ENCODE measurements around the gene LAMA2.

Gene LAMA2

DNA sequence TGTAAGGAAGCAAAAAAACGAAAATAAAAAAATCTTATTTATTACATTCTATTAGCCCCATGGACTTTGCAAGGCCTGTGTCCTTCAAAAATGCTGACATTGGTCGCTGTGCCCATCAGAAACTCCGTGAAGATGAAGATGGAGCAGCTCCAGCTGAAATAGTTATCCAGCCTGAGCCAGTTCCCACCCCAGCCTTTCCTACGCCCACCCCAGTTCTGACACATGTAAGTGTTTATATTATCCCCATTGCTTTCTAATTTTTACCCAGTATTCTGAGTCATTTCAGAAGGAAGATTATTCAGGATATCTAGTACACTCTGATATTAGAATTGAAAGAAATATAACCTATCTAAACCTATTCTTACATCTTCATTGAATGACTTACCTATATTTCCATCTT, 609.3 kb downstream of the LAMA2 start:
- no peak for DNase-seq (ENCODE audit: low spot score)
- in situ Hi-C loops (cut with MboI; ENCODE audit: low sequenced_read_pairs, unreplicated experiment): no loop called here
- TF ChIP-seq, protein P1, sequence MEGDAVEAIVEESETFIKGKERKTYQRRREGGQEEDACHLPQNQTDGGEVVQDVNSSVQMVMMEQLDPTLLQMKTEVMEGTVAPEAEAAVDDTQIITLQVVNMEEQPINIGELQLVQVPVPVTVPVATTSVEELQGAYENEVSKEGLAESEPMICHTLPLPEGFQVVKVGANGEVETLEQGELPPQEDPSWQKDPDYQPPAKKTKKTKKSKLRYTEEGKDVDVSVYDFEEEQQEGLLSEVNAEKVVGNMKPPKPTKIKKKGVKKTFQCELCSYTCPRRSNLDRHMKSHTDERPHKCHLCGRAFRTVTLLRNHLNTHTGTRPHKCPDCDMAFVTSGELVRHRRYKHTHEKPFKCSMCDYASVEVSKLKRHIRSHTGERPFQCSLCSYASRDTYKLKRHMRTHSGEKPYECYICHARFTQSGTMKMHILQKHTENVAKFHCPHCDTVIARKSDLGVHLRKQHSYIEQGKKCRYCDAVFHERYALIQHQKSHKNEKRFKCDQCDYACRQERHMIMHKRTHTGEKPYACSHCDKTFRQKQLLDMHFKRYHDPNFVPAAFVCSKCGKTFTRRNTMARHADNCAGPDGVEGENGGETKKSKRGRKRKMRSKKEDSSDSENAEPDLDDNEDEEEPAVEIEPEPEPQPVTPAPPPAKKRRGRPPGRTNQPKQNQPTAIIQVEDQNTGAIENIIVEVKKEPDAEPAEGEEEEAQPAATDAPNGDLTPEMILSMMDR (IDR thresholded peaks at IDR 0.05; ENCODE audit: borderline replicate concordance, control extremely low read depth, extremely low read depth, insufficient read depth, missing control alignments): no peak

DNA sequence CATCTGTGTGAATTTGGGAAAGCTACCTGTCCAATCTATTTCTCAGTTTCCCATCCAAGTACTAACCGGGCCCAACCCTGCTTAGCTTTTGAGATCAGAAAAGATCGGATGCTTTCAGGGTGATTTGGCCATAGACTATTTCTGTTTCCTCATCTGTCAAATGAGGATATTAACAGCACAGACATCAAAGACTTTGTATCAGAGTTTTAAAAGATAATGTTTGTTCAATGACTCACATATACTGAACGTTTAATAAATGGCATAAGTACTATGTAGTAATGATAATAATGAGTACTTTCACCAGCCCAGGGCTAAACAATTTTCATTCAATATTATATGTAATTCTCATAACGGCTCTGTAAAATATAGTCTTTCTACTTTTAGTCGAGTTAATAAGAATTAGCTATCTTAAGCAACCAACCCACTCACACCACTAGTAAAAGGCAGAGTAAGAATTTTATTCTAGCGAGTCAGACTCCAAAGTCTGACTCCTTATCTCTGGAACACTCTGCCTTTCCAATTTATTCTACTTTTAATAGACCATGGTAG, 610.5 kb downstream of the LAMA2 start:
- TF ChIP-seq, protein P1 (IDR thresholded peaks at IDR 0.05; ENCODE audit: borderline replicate concordance, control extremely low read depth, extremely low read depth, insufficient read depth, missing control alignments): no peak
- no peak for DNase-seq (ENCODE audit: low spot score)
- in situ Hi-C loops (cut with MboI; ENCODE audit: low sequenced_read_pairs, unreplicated experiment): no loop called here

DNA sequence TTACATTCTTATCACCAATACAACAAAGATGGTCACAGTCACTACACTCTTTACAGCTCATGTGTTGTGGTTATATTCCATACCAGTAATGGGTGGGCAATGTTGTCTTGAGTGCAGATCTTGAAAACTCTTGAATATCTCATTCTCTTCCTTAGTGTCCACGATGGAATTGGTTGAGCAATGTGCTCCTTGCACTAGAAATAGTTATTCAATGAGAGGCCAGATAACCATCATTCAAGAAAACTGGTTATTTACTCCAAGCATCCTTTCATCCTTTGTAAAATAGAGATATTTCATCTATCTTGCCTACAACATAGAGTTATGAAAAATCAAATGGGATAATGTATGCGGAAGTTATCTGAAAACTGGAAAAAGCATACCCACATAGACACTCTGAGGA, 611.2 kb downstream of the LAMA2 start:
- TF ChIP-seq, protein P1 (IDR thresholded peaks at IDR 0.05; ENCODE audit: borderline replicate concordance, control extremely low read depth, extremely low read depth, insufficient read depth, missing control alignments): no peak
- in situ Hi-C loops (cut with MboI; ENCODE audit: low sequenced_read_pairs, unreplicated experiment): no loop called here
- DNase-seq (ENCODE audit: low spot score): no peak

DNA sequence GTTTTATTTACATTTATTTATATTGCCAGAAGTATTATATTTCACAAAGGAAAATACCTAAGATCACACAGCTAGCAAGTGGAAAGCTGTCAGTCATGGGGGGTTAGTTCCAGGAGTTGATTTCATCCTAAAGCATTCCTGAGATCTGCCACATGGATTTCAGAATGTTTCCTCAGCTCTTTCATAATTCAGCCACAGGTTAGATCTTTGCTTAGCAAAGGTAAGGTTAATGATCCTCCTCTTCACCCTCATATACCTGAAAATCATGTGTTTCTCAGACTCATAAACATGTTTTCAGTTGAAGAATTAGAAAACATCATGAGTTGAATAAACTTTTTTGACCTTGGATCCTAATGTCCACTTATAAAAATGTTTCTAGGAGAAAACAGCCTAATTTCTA, 611.6 kb downstream of the LAMA2 start:
- in situ Hi-C loops (cut with MboI; ENCODE audit: low sequenced_read_pairs, unreplicated experiment): no loop called here
- DNase-seq (ENCODE audit: low spot score): no peak
- TF ChIP-seq, protein P1 (IDR thresholded peaks at IDR 0.05; ENCODE audit: borderline replicate concordance, control extremely low read depth, extremely low read depth, insufficient read depth, missing control alignments): no peak

DNA sequence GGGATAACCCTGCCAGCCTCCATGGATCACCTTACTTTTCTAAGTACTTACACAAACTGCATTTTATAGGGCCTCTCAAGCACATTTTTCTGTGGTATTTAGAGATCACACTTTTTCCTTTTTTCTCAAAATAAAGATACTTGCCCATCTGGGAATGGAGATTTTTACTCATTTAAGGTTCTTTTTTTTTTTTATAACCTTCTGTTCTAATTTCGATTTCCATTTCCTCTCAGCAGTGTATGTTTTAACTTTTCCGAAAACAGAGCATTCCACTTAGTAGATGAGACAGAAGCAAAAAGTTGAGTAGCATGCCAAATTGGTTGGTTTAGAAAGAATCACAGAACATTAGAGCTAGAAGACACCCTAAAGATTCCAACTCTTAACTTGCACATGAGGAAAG, 612.7 kb downstream of the LAMA2 start:
- TF ChIP-seq, protein P1 (IDR thresholded peaks at IDR 0.05; ENCODE audit: borderline replicate concordance, control extremely low read depth, extremely low read depth, insufficient read depth, missing control alignments): no peak
- in situ Hi-C loops (cut with MboI; ENCODE audit: low sequenced_read_pairs, unreplicated experiment): no loop called here
- no peak for DNase-seq (ENCODE audit: low spot score)

DNA sequence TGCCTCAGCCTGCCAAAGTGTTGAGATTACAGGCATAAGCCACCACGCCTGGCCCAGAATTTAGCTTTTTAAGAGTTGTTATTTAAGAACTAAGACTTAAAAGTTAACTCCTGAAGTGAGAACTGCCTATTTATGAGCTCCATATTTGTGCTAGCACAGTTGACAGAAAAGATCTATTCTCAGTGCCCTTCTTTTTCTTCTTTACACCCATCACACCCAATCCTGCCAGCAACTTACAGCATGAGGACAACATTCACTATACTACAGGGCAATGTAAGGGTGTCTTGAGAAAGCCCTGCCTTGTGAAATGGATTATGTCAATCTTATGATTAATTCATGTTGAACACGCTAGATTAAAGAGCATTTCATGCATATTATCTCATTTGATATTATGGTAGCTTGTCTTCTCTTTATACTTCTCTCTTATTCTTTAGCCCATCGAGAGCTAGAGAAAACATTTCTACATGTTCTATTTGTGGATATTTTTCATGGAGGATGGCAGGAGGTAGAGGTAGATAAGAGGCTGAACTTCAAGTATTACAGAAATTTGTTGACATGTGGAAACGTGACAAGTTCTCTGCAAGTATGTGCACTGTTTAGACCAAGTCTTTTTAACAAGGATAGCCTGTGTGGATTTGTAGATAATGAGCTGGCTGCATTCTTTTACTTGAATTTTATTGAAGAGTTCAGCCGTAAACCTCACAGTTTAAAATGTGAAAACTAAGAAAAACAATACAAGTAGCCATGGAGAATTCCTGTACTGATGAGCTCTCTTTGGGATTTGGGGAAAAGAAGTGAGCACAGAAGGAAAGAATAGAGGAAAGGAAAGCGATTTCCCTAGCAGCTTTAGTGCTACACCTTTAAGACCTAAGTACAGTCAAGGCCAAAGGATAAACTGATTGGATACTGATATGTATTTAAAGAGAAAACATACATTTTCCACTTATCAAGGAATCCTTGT, 614.8 kb downstream of the LAMA2 start:
- DNase-seq (ENCODE audit: low spot score): no peak
- in situ Hi-C loops (cut with MboI; ENCODE audit: low sequenced_read_pairs, unreplicated experiment): no loop called here
- TF ChIP-seq, protein P1 (IDR thresholded peaks at IDR 0.05; ENCODE audit: borderline replicate concordance, control extremely low read depth, extremely low read depth, insufficient read depth, missing control alignments): no peak

Data from GM13976 (cell line).